Caco-2 (cell line): Measurements from ENCODE around the gene NANS. TPM values are rescaled to one million over a fixed set of nuclear protein-coding genes. Genes with fewer than 3 reads are reported as not detected.

Experiments
- BruUV-seq: library from RNA; stranded (reverse); fragments of 400-500 nt; replicated peaks from 2 replicates; lab custom pipeline; 2021; lab: Mats Ljungman, UMichigan
- CTCF ChIA-PET: fragments of 300-600 bp; sonication (Branson Sonifier 250); formaldehyde crosslinking; loops from one replicate; lab custom pipeline; 2022; ENCODE audit warnings: antibody characterized with exemption; lab: Charles Lee
- POLR2A ChIA-PET: fragments of 300-600 bp; sonication (Branson Sonifier 250); formaldehyde crosslinking; loops from one replicate; lab custom pipeline; 2022; ENCODE audit warnings: antibody characterized with exemption; lab: Charles Lee
- DNase-seq, 2 experiments: peaks; one replicate each; pipeline versions ENCODE4 v3.0.0 to v3.0.0-alpha.2; 2020 to 2022
- H3K27me3 ChIP-seq: replicated peaks from 2 replicates; pipeline ENCODE4 v1.6.0; 2011; ENCODE audit warnings: low read length; ENCODE audit not compliant: control insufficient read depth, insufficient read depth
- H3K36me3 ChIP-seq: 2 replicates; pipeline ENCODE4 v1.5.1; 2011; ENCODE audit warnings: low read length; ENCODE audit not compliant: control insufficient read depth, insufficient read depth
- H3K4me1 ChIP-seq: fragments of 250-450 bp; sonication (Bioruptor Pico); 2 replicates; pipeline ENCODE4 v1.5.1; 2020; ENCODE audit warnings: mild to moderate bottlenecking
- H3K4me3 ChIP-seq: 2 replicates; pipeline ENCODE4 v1.5.1; 2011; ENCODE audit warnings: low read depth, mild to moderate bottlenecking, control low read depth, low read length
- H3K9me3 ChIP-seq: fragments of 250-450 bp; sonication (Bioruptor Pico); 2 replicates; pipeline ENCODE4 v1.5.1; 2020; ENCODE audit warnings: mild to moderate bottlenecking, moderate library complexity
- H3K27ac Mint-ChIP-seq: one replicate; pipeline ENCODE4 v1.8.0; 2022; ENCODE audit warnings: mixed read lengths; ENCODE audit not compliant: unreplicated experiment
- H3K27me3 Mint-ChIP-seq: one replicate; pipeline ENCODE4 v1.8.0; 2022; ENCODE audit warnings: mixed read lengths; ENCODE audit not compliant: insufficient read depth, unreplicated experiment
- H3K36me3 Mint-ChIP-seq: one replicate; pipeline ENCODE4 v1.8.0; 2022; ENCODE audit warnings: mild to moderate bottlenecking, mixed read lengths; ENCODE audit not compliant: insufficient read depth, unreplicated experiment
- H3K4me1 Mint-ChIP-seq: one replicate; pipeline ENCODE4 v1.8.0; 2022; ENCODE audit warnings: low read depth, mixed read lengths; ENCODE audit not compliant: unreplicated experiment
- H3K4me3 Mint-ChIP-seq: one replicate; pipeline ENCODE4 v1.8.0; 2022; ENCODE audit warnings: mild to moderate bottlenecking, moderate library complexity, mixed read lengths; ENCODE audit not compliant: unreplicated experiment
- H3K9me3 Mint-ChIP-seq: one replicate; pipeline ENCODE4 v1.8.0; 2022; ENCODE audit warnings: mixed read lengths; ENCODE audit not compliant: unreplicated experiment
- CTCF ChIP-seq, 2 experiments: fragments of 200-600 bp in 1 of 2; IDR thresholded peaks; 1 replicate in 1 of 2; 2 replicates in 1 of 2; pipeline versions ENCODE4 v1.5.1 to v1.8.0; 2011 to 2022; ENCODE audit warnings: antibody characterized with exemption in 1 of 2, control low read depth in 1 of 2, inconsistent platforms in 1 of 2, low read depth in 1 of 2, low read length in 1 of 2, mild to moderate bottlenecking in 1 of 2, moderate library complexity in 1 of 2; ENCODE audit not compliant: insufficient read depth in 1 of 2, severe bottlenecking in 1 of 2, unreplicated experiment in 1 of 2
- intact Hi-C: fragments of 100-400 bp; cut with micrococcal nuclease; formaldehyde crosslinking; loops from one replicate; pipeline ENCODE4 v1.10.0; 2022; ENCODE audit not compliant: unreplicated experiment
- total RNA-seq: library from RNA; stranded (reverse); gene quantifications from 2 replicates; pipeline ENCODE4 v1.2.3, GENCODE V29; 2022

Gene NANS
- total RNA-seq, 1 experiment from 2014 or later = 68.7 TPM

GRCh38 chr9:98070704-98071103, 14.2 kb downstream of the NANS start:
- no peak overlapping the region for H3K4me3 ChIP-seq
- Mint-ChIP-seq H3K27me3 (no peaks in the 10 kb centered on the region), H3K9me3 (no peaks in the 10 kb centered on the region), H3K27ac (no peak overlapping the region), H3K36me3 (peaks cover 38% of the 10 kb centered on the region), H3K4me3 (no peak overlapping the region), H3K4me1 (peaks cover 12% of the 10 kb centered on the region)
- H3K36me3 ChIP-seq = no peaks in the 10 kb centered on the region
- no peaks in the 10 kb centered on the region for H3K27me3 ChIP-seq
- intact Hi-C loops = no loop called here
- no peaks in the 10 kb centered on the region for H3K9me3 ChIP-seq
- CTCF ChIA-PET = no interaction called here
- no peak for TF ChIP-seq CTCF (IDR thresholded peaks at IDR 0.05; ENCODE audit: insufficient read depth in 1 of 2, low read depth in 1 of 2, low read length in 1 of 2, severe bottlenecking in 1 of 2, unreplicated experiment in 1 of 2)
- DNase-seq = no peak
- peaks cover 16% of the 10 kb centered on the region for H3K4me1 ChIP-seq
- POLR2A ChIA-PET = no interaction called here
- BruUV-seq = no TSS peak

- H3K9me3 Mint-ChIP-seq = no peaks in the 10 kb centered on the region
- POLR2A ChIA-PET = no interaction called here
Measured at GRCh38 chr9:98071737-98072136, 15.2 kb downstream of the NANS start.

GRCh38 chr9:98074115-98074990, 17.8 kb downstream of the NANS start:
- no peaks in the 10 kb centered on the region for H3K27me3 ChIP-seq
- Mint-ChIP-seq H3K9me3 (no peaks in the 10 kb centered on the region), H3K27ac (peak overlapping the region; percentile 27), H3K36me3 (peaks cover 24% of the 10 kb centered on the region), H3K4me1 (peaks cover 12% of the 10 kb centered on the region), H3K4me3 (no peak overlapping the region), H3K27me3 (no peaks in the 10 kb centered on the region)
- no peak overlapping the region for H3K4me3 ChIP-seq
- CTCF ChIA-PET = interaction anchor here (0.5 to 2.5 kb wide), 7 partner anchors 10 to 240 kb away, joined by 3 to 10 read pairs (median 4); partner anchors contain the start of genes NANS and TRIM14
- DNase-seq = peak; percentile 71 to 80
- H3K9me3 ChIP-seq = no peaks in the 10 kb centered on the region
- intact Hi-C loops = loop anchor here (1.0 to 2.0 kb wide), 4 partner anchors 44 to 189 kb away; partner anchors contain the start of gene CORO2A
- peak; percentile 90 to 96 for TF ChIP-seq CTCF (IDR thresholded peaks at IDR 0.05; ENCODE audit: insufficient read depth in 1 of 2, low read depth in 1 of 2, low read length in 1 of 2, severe bottlenecking in 1 of 2, unreplicated experiment in 1 of 2)
- H3K4me1 ChIP-seq = peaks cover 16% of the 10 kb centered on the region
- BruUV-seq = no TSS peak
- no peaks in the 10 kb centered on the region for H3K36me3 ChIP-seq
- POLR2A ChIA-PET = no interaction called here

More at GRCh38 chr9:98071737-98072136, 15.2 kb downstream of the NANS start:
- H3K36me3 ChIP-seq = no peaks in the 10 kb centered on the region
- no TSS peak for BruUV-seq
- Mint-ChIP-seq H3K27me3 (no peaks in the 10 kb centered on the region), H3K4me3 (no peak overlapping the region), H3K36me3 (peaks cover 27% of the 10 kb centered on the region), H3K4me1 (peaks cover 12% of the 10 kb centered on the region), H3K27ac (no peak overlapping the region)
- no peak for DNase-seq
- no peaks in the 10 kb centered on the region for H3K27me3 ChIP-seq
- CTCF ChIA-PET = no interaction called here
- intact Hi-C loops = no loop called here
- H3K9me3 ChIP-seq = no peaks in the 10 kb centered on the region
- H3K4me1 ChIP-seq = peaks cover 16% of the 10 kb centered on the region
- TF ChIP-seq CTCF (IDR thresholded peaks at IDR 0.05; ENCODE audit: insufficient read depth in 1 of 2, low read depth in 1 of 2, low read length in 1 of 2, severe bottlenecking in 1 of 2, unreplicated experiment in 1 of 2) = no peak
- H3K4me3 ChIP-seq = no peak overlapping the region
